ENCODE data around the gene KCNE2.

KCNE2 gene

DNA sequence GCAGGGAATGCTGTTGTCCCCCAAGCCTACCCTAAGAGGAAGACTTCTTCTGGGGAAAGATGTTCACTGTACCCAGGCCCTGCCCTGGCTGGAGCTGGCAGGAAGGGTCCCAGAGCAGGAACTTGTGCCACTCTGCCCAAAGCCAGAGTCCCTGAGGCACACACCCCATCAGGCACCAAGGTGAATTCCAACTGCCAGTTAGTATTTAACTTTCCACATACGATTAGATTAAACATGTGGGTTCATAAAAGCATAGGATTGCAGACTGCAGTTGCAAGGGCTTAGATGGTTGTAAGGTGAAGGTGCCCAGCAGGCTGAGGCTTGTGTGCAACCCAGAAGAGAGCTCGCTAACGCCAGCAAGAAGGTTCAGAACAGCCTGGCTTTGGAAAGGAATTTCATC is at the start of gene KCNE2:
TSS of gene KCNE2 (plus strand) at position 274 of the 400 bp plus-strand sequence. CDS start 6,473 bp downstream, outside the sequence.
- Histone ChIP-seq H3K9ac (ENCODE audit: low read length) (no peak within 1 kb of the TSS), H3K27ac (ENCODE audit: low read depth, low read length) (no peak within 1 kb of the TSS), H3K27me3 (ENCODE audit: control insufficient read depth in 1 of 2, insufficient read depth in 2 of 2, low read length in 2 of 2) (no peaks in the 10 kb centered on the region), H3K36me3 (ENCODE audit: insufficient read depth, low read length) (no peaks in the 10 kb centered on the region), H3K4me3 (ENCODE audit: low read depth in 1 of 2, low read length in 2 of 2) (no peak within 1 kb of the TSS), H3K4me1 (ENCODE audit: insufficient read depth, low read length) (no peaks in the 10 kb centered on the region), H3K9me3 (ENCODE audit: low read length) (no peaks in the 10 kb centered on the region)

DNA sequence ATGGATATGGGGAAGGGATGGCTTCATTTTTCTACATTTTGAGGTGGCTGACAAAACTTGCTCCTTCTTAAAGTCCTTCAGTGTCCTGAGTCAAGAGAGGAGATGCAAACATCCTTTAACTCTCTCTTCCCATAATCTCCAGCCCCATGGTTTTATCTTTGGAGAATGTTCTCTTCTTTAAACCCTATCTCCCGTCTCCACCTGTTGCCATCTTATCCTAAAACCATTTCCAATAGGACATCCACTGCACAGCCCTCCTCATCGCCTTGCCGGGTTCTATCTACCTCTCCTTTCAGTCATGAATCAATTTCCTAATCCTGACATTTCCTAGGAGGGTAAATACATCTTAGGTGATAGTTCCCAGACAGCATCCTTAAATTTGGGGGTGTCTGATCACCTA is 44.2 kb upstream of the KCNE2 start:
- Histone ChIP-seq H3K9ac (ENCODE audit: low read length) (no peak overlapping the region), H3K27ac (ENCODE audit: low read depth, low read length) (no peak overlapping the region), H3K4me1 (ENCODE audit: insufficient read depth, low read length) (no peaks in the 10 kb centered on the region), H3K27me3 (ENCODE audit: control insufficient read depth in 1 of 2, insufficient read depth in 2 of 2, low read length in 2 of 2) (no peaks in the 10 kb centered on the region), H3K36me3 (ENCODE audit: insufficient read depth, low read length) (no peaks in the 10 kb centered on the region), H3K4me3 (ENCODE audit: low read depth in 1 of 2, low read length in 2 of 2) (no peak overlapping the region), H3K9me3 (ENCODE audit: low read length) (no peaks in the 10 kb centered on the region)

DNA sequence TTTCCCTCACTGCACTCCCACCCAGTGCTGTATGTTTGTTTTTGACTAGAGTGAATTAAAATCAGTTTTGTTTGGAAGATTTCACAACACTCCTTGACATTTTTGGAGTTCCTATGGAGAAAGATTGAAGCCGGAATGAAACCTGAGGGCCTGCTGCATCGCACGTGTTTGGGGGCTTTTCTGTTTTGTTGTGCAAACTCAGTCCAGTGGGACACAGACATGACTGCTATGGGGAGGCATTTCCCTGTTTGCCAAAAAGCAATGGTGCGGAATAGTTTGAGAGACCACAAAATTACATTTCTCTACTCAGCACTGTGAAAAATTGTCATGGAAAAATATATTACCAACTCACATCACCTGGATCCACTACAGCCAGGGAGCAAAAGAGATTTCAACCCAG is 43.8 kb upstream of the KCNE2 start:
- H3K4me1 ChIP-seq (ENCODE audit: insufficient read depth, low read length) = no peaks in the 10 kb centered on the region

GRCh38 chr21:34330055-34330454 is 33.8 kb upstream of the KCNE2 start:
- H3K9ac ChIP-seq (ENCODE audit: low read length) = no peak overlapping the region
- no peaks in the 10 kb centered on the region for H3K9me3 ChIP-seq (ENCODE audit: low read length)
- H3K36me3 ChIP-seq (ENCODE audit: insufficient read depth, low read length) = no peaks in the 10 kb centered on the region

More for the DNA sequence above, 43.8 kb upstream of the KCNE2 start:
- Histone ChIP-seq H3K9me3 (ENCODE audit: low read length) (no peaks in the 10 kb centered on the region), H3K4me3 (ENCODE audit: low read depth in 1 of 2, low read length in 2 of 2) (no peak overlapping the region), H3K36me3 (ENCODE audit: insufficient read depth, low read length) (no peaks in the 10 kb centered on the region), H3K27ac (ENCODE audit: low read depth, low read length) (no peak overlapping the region), H3K27me3 (ENCODE audit: control insufficient read depth in 1 of 2, insufficient read depth in 2 of 2, low read length in 2 of 2) (no peaks in the 10 kb centered on the region), H3K9ac (ENCODE audit: low read length) (no peak overlapping the region)

GRCh38 chr21:34331726-34332125 is 32.1 kb upstream of the KCNE2 start:
- Histone ChIP-seq H3K27ac (ENCODE audit: low read depth, low read length) (no peak overlapping the region), H3K9me3 (ENCODE audit: low read length) (no peaks in the 10 kb centered on the region), H3K4me3 (ENCODE audit: low read depth in 1 of 2, low read length in 2 of 2) (no peak overlapping the region), H3K27me3 (ENCODE audit: control insufficient read depth in 1 of 2, insufficient read depth in 2 of 2, low read length in 2 of 2) (no peaks in the 10 kb centered on the region), H3K36me3 (ENCODE audit: insufficient read depth, low read length) (no peaks in the 10 kb centered on the region), H3K4me1 (ENCODE audit: insufficient read depth, low read length) (peaks cover 9% of the 10 kb centered on the region), H3K9ac (ENCODE audit: low read length) (no peak overlapping the region)

More at GRCh38 chr21:34330055-34330454, 33.8 kb upstream of the KCNE2 start:
- Histone ChIP-seq H3K27ac (ENCODE audit: low read depth, low read length) (no peak overlapping the region), H3K4me3 (ENCODE audit: low read depth in 1 of 2, low read length in 2 of 2) (no peak overlapping the region), H3K4me1 (ENCODE audit: insufficient read depth, low read length) (no peaks in the 10 kb centered on the region), H3K27me3 (ENCODE audit: control insufficient read depth in 1 of 2, insufficient read depth in 2 of 2, low read length in 2 of 2) (no peaks in the 10 kb centered on the region)

DNA sequence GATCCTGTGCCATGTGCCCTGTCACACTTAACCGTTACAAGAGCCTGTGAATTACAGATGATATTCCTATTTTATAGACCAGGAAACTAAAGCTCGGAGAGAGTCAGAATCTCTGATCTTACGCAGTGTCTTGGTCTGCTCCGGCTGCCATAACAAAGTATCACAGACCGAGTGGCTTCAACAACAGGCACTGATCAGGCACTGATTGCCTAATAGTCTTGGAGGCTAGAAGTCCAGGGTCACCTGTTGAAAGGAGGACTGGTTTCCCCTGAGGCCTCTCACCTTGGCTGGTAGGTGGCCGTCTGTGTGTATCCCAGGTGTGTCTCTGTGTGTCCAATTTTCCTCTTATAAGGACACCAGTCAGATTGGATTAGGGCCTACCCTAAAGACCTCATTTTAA is 31.5 kb upstream of the KCNE2 start:
- H3K4me1 ChIP-seq (ENCODE audit: insufficient read depth, low read length) = peaks cover 15% of the 10 kb centered on the region
- H3K4me3 ChIP-seq (ENCODE audit: low read depth in 1 of 2, low read length in 2 of 2) = no peak overlapping the region
- no peaks in the 10 kb centered on the region for H3K27me3 ChIP-seq (ENCODE audit: control insufficient read depth in 1 of 2, insufficient read depth in 2 of 2, low read length in 2 of 2)
- H3K9ac ChIP-seq (ENCODE audit: low read length) = no peak overlapping the region
- no peaks in the 10 kb centered on the region for H3K36me3 ChIP-seq (ENCODE audit: insufficient read depth, low read length)
- H3K27ac ChIP-seq (ENCODE audit: low read depth, low read length) = no peak overlapping the region
- H3K9me3 ChIP-seq (ENCODE audit: low read length) = no peaks in the 10 kb centered on the region

DNA sequence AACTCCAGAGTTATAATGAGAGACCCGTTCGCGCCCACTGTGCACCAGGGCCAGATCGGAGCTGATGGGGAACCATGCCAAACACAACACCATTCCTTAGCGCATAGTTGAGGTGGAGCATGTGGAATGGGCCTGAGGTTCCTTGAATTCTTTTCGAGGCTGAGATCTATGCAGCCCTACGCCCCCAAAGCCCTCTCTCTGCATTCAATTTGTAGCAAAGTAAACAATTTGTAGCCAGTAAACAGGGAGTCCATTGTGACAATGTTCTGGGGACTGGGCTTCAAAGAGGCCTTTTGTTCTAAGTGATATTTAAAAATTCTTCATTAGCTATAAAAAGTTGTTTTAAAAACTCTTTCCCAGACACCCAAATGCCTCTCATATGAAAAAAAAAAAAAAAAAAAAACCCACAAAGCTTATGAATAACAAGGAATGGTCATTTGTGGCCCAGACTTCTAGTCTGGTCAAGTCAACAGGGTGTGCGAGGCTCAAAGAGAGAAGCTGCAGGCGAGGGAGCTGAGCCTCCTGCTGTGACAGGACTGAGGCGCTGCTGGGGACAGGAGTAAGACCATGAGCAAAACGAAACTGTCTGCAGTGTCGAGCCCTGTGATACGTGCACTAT is 30.6 kb upstream of the KCNE2 start:
- peaks cover 21% of the 10 kb centered on the region for H3K4me1 ChIP-seq (ENCODE audit: insufficient read depth, low read length)
- no peak overlapping the region for H3K27ac ChIP-seq (ENCODE audit: low read depth, low read length)
- no peaks in the 10 kb centered on the region for H3K36me3 ChIP-seq (ENCODE audit: insufficient read depth, low read length)
- no peaks in the 10 kb centered on the region for H3K9me3 ChIP-seq (ENCODE audit: low read length)
- no peaks in the 10 kb centered on the region for H3K27me3 ChIP-seq (ENCODE audit: control insufficient read depth in 1 of 2, insufficient read depth in 2 of 2, low read length in 2 of 2)
- H3K4me3 ChIP-seq (ENCODE audit: low read depth in 1 of 2, low read length in 2 of 2) = no peak overlapping the region
- no peak overlapping the region for H3K9ac ChIP-seq (ENCODE audit: low read length)

- H3K9me3 ChIP-seq (ENCODE audit: low read length) = no peaks in the 10 kb centered on the region
- H3K27me3 ChIP-seq (ENCODE audit: control insufficient read depth in 1 of 2, insufficient read depth in 2 of 2, low read length in 2 of 2) = no peaks in the 10 kb centered on the region
- no peak overlapping the region for H3K4me3 ChIP-seq (ENCODE audit: low read depth in 1 of 2, low read length in 2 of 2)
- no peak overlapping the region for H3K9ac ChIP-seq (ENCODE audit: low read length)
- H3K36me3 ChIP-seq (ENCODE audit: insufficient read depth, low read length) = no peaks in the 10 kb centered on the region
- no peak overlapping the region for H3K27ac ChIP-seq (ENCODE audit: low read depth, low read length)
- H3K4me1 ChIP-seq (ENCODE audit: insufficient read depth, low read length) = peaks cover 21% of the 10 kb centered on the region
Observed at GRCh38 chr21:34335316-34335715, 28.5 kb upstream of the KCNE2 start.

DNA sequence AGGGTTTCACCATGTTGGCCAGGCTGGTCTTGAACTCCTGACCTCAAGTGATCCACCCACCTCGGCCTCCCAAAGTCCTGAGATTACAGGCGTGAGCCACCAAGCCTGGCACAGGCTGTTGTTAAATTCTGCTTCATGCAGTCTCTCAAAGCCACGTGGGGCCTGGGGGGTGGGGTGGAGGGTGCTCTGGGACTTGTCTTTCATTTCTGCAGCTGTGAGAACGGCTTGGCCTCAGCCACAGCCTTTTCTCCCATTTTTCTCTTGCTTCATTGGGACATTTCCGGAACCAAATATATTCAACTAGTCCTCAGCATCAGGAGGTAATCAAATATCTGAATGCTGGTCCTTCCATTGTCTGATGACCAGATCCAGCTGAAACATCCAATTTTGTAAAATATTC is 27.6 kb upstream of the KCNE2 start:
- H3K4me1 ChIP-seq (ENCODE audit: insufficient read depth, low read length) = peaks cover 21% of the 10 kb centered on the region
- H3K27ac ChIP-seq (ENCODE audit: low read depth, low read length) = no peak overlapping the region

DNA sequence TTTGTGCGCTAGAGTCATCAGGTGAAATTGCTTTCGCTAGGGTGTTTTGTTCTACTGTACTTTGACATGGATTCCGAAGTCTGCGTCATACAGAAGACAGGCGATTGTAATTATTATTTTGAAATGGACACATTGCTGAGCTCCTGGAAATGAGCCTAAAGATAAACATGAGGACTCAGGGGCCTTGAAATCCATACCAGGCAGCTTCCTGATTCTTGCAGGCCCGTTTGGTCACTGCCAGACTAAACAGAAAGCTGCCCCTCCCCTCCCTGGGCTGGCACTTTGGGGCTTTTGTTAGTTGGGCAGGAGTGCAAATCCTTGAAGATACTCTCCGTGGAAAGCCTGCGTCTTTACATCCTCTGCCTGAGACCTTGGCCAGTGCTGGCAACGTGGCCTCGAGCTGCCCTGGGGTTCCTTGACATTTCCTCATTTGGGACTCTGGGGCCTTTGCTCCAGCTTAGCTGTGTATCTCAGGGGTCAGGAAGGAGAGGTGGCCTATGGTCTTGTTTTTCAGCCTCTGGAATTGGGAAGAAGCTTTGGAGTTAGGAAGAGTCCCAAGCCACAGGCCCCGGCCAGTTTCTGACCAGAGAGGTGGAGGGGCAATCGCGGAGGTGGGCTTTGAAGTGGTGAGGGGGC is 26.9 kb upstream of the KCNE2 start:
- Histone ChIP-seq H3K27ac (ENCODE audit: low read depth, low read length) (no peak overlapping the region), H3K4me1 (ENCODE audit: insufficient read depth, low read length) (peaks cover 21% of the 10 kb centered on the region), H3K9ac (ENCODE audit: low read length) (no peak overlapping the region), H3K27me3 (ENCODE audit: control insufficient read depth in 1 of 2, insufficient read depth in 2 of 2, low read length in 2 of 2) (no peaks in the 10 kb centered on the region), H3K9me3 (ENCODE audit: low read length) (no peaks in the 10 kb centered on the region), H3K36me3 (ENCODE audit: insufficient read depth, low read length) (no peaks in the 10 kb centered on the region), H3K4me3 (ENCODE audit: low read depth in 1 of 2, low read length in 2 of 2) (no peak overlapping the region)

More for the DNA sequence above, 27.6 kb upstream of the KCNE2 start:
- Histone ChIP-seq H3K4me3 (ENCODE audit: low read depth in 1 of 2, low read length in 2 of 2) (no peak overlapping the region), H3K9me3 (ENCODE audit: low read length) (no peaks in the 10 kb centered on the region), H3K27me3 (ENCODE audit: control insufficient read depth in 1 of 2, insufficient read depth in 2 of 2, low read length in 2 of 2) (no peaks in the 10 kb centered on the region), H3K36me3 (ENCODE audit: insufficient read depth, low read length) (no peaks in the 10 kb centered on the region), H3K9ac (ENCODE audit: low read length) (no peak overlapping the region)

DNA sequence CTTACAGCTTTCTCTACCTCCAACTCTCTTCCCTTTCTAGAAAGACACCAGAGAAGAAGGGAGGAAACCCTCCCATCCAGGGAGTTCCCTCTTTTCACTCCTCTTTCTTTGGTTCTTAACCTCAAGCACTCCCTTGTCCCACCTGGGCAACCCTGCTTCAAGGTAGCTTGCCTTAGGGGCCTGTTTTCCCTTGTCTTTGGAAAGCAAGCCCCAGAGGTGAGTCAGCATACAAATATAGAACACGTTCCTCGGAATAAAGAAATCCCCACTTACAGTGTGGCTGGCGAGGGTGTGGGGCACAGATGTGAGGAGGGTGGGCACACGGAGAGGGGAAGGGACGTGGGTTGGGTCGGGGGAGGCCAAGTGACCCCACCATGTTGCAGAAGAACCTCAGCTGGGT is 26.1 kb upstream of the KCNE2 start:
- H3K4me3 ChIP-seq (ENCODE audit: low read depth in 1 of 2, low read length in 2 of 2) = no peak overlapping the region
- no peaks in the 10 kb centered on the region for H3K27me3 ChIP-seq (ENCODE audit: control insufficient read depth in 1 of 2, insufficient read depth in 2 of 2, low read length in 2 of 2)
- H3K9me3 ChIP-seq (ENCODE audit: low read length) = no peaks in the 10 kb centered on the region
- H3K4me1 ChIP-seq (ENCODE audit: insufficient read depth, low read length) = peaks cover 21% of the 10 kb centered on the region
- H3K36me3 ChIP-seq (ENCODE audit: insufficient read depth, low read length) = no peaks in the 10 kb centered on the region
- no peak overlapping the region for H3K27ac ChIP-seq (ENCODE audit: low read depth, low read length)
- no peak overlapping the region for H3K9ac ChIP-seq (ENCODE audit: low read length)

DNA sequence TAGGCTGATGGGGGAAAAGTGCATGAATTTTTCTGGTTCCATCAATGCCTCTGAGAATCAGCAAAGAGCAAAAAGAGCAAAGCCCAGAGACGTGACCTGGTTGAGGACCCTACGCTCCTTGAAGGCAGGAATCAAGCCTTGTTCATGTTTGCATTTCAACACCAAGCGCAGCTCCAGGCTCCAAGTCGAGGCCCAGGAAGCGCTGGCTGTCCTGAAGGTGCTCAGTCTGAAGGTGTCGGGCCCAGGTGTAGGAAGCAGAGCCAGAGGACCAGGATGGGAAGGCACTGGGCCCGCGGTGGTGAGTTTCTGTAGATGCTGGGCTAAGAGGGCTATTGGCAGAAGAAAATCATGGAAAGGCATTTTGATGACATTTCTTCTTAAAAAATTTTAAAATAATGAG is 25.6 kb upstream of the KCNE2 start:
- Histone ChIP-seq H3K27me3 (ENCODE audit: control insufficient read depth in 1 of 2, insufficient read depth in 2 of 2, low read length in 2 of 2) (no peaks in the 10 kb centered on the region), H3K27ac (ENCODE audit: low read depth, low read length) (no peak overlapping the region)

More for the DNA sequence above, 25.6 kb upstream of the KCNE2 start:
- H3K4me3 ChIP-seq (ENCODE audit: low read depth in 1 of 2, low read length in 2 of 2) = no peak overlapping the region
- no peaks in the 10 kb centered on the region for H3K36me3 ChIP-seq (ENCODE audit: insufficient read depth, low read length)
- no peaks in the 10 kb centered on the region for H3K9me3 ChIP-seq (ENCODE audit: low read length)
- no peak overlapping the region for H3K9ac ChIP-seq (ENCODE audit: low read length)
- peaks cover 21% of the 10 kb centered on the region for H3K4me1 ChIP-seq (ENCODE audit: insufficient read depth, low read length)

All from muscle layer of colon (tissue), 2 donors.